ENCODE measurements around the gene LIN37.

DNA sequence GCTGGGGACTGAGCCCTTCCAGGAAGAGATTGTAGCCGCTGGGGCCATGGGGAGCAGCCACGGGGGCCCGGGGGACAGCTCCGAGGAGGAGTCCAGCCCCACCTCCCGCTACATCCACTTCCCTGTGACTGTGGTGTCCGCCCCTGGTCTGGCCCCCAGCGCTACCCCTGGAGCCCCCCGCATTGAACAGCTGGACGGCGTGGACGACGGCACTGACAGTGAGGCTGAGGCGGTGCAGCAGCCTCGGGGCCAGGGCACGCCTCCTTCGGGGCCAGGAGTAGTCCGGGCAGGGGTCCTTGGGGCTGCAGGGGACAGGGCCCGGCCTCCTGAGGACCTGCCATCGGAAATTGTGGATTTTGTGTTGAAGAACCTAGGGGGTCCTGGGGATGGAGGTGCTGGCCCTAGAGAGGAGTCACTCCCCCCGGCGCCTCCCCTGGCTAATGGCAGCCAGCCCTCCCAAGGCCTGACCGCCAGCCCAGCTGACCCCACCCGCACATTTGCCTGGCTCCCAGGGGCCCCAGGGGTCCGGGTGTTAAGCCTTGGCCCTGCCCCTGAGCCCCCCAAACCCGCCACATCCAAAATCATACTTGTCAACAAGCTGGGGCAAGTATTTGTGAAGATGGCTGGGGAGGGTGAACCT is 15.7 kb upstream of the LIN37 start:
- TF ChIP-seq, protein P1, sequence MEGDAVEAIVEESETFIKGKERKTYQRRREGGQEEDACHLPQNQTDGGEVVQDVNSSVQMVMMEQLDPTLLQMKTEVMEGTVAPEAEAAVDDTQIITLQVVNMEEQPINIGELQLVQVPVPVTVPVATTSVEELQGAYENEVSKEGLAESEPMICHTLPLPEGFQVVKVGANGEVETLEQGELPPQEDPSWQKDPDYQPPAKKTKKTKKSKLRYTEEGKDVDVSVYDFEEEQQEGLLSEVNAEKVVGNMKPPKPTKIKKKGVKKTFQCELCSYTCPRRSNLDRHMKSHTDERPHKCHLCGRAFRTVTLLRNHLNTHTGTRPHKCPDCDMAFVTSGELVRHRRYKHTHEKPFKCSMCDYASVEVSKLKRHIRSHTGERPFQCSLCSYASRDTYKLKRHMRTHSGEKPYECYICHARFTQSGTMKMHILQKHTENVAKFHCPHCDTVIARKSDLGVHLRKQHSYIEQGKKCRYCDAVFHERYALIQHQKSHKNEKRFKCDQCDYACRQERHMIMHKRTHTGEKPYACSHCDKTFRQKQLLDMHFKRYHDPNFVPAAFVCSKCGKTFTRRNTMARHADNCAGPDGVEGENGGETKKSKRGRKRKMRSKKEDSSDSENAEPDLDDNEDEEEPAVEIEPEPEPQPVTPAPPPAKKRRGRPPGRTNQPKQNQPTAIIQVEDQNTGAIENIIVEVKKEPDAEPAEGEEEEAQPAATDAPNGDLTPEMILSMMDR (IDR thresholded peaks at IDR 0.05; ENCODE audit: borderline replicate concordance, extremely low read depth, low read length, poor library complexity, severe bottlenecking), result no peak
- TF ChIP-seq EZH2 (IDR thresholded peaks at IDR 0.05; ENCODE audit: borderline replicate concordance, low read depth, low read length, severe bottlenecking), result no peak
